ENCODE measurements around the gene RITA1.
A peak's percentile ranks its signal among the peaks of the same experiment; 100 is the strongest.

RITA1 gene

DNA sequence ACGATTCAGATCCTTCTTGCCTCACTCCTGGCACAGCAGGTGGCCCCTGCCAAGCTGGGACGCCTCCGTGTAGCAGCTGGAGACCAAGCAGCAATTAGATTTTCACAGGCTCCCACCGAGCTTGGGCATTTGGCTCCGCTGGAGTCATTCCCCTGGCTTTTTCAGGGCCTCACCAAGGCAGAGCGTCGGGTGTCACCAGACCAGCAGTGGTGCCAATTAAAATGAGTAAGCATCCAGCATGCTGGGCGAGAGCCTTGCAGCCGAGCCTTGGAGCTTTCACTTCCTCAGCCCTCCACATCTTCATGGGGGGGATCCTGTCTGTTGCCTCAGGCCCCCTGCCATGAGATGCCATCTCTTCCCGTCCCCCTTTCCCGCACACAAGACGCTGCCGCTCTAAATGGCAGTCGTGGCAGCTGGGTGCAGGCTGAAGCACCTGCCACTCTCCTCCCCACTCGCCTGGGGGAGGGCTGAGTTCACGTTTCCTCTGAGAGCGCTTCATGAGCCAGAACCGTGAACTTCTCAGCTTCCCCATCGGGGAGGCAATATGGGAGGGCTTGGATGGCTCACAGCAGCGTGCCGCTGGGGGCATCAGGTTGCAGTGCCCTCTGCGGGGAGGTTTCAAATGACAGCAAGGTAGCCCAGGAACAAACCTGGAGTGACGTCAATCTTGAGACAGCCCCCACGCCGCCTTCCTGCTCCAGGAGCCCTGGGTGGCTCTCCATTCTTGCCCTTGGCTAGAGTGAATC, 47.5 kb downstream of the RITA1 start:
- Mint-ChIP-seq H3K36me3 (ENCODE audit: low read depth) (peaks cover 91% of the 10 kb centered on the region), H3K27me3 (no peaks in the 10 kb centered on the region), H3K9me3 (no peaks in the 10 kb centered on the region), H3K4me3 (peak overlapping the region; percentile 58), H3K4me1 (ENCODE audit: low read depth) (peaks cover 64% of the 10 kb centered on the region), H3K27ac (peak overlapping the region; percentile 91)
- peak; percentile 73 for DNase-seq

DNA sequence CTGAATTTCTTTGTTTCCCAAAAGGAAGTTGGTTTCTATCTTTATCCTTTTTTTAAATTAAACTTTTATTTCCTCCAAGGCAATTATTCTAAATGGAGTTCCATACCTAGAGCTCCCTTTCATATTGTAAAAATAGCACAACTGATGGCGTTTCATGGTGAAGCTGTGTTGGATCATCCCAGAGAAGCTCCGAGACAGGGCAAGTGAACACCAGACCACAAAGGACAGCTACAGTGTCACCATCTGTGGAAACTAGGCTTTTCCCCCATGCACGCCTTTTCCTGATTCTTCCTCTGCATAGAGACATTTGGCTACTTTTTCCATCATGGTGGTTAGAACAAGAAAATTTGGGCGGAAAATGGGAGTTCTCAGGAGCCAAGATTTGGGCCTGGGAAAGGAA, 48.4 kb downstream of the RITA1 start:
- H3K27me3 Mint-ChIP-seq, result no peaks in the 10 kb centered on the region
- no peak overlapping the region for H3K4me3 Mint-ChIP-seq
- no peak for DNase-seq
- peaks cover 88% of the 10 kb centered on the region for H3K36me3 Mint-ChIP-seq (ENCODE audit: low read depth)
- H3K9me3 Mint-ChIP-seq, result no peaks in the 10 kb centered on the region
- H3K27ac Mint-ChIP-seq, result peak overlapping the region; percentile 41
- peaks cover 56% of the 10 kb centered on the region for H3K4me1 Mint-ChIP-seq (ENCODE audit: low read depth)

DNA sequence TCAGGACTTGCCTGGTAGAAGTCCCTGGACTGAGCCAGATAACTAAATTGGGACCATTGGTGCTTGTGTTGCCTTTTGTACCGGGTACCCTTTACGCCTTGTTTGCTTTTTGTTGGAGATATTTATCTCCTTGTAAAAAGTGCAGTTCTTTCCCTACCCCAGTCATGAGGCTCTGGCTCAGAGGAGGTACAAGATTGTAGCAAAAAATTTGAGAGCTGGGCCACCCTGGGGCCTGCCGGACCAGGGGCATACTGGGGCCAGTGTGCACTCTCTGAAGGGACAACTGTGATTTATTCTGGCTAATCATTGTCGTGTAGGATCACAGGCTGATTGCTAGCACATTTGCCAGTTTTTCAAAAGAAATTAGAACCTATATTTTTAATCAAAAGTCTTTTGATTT, 49.0 kb downstream of the RITA1 start:
- no peak for DNase-seq
- no peak overlapping the region for H3K27ac Mint-ChIP-seq
- no peaks in the 10 kb centered on the region for H3K27me3 Mint-ChIP-seq
- H3K4me1 Mint-ChIP-seq (ENCODE audit: low read depth), result peaks cover 54% of the 10 kb centered on the region
- peaks cover 88% of the 10 kb centered on the region for H3K36me3 Mint-ChIP-seq (ENCODE audit: low read depth)
- no peak overlapping the region for H3K4me3 Mint-ChIP-seq
- H3K9me3 Mint-ChIP-seq, result no peaks in the 10 kb centered on the region

DNA sequence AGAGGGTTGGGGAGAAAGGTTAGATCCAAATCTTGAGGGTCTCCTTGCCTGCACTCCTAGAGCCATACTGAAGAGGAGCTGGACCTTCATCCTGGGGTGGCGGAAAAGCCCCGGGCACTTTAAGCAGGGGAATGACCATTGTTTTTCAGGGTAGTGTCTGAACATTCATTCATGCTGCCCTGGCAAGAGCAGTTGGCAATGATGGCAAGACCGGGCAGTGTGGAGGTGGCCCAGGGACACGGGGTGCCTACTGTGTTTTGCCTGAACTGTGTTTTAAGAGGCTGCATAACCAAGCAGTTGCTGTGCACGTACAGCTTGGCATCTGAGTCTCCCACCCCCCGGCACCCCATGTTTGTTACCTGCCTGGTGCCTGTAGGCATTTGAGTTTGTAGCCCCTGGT, 50.5 kb downstream of the RITA1 start:
- no peak for DNase-seq
- H3K27ac Mint-ChIP-seq, result no peak overlapping the region
- no peaks in the 10 kb centered on the region for H3K9me3 Mint-ChIP-seq
- peaks cover 84% of the 10 kb centered on the region for H3K36me3 Mint-ChIP-seq (ENCODE audit: low read depth)
- peaks cover 44% of the 10 kb centered on the region for H3K4me1 Mint-ChIP-seq (ENCODE audit: low read depth)
- H3K27me3 Mint-ChIP-seq, result no peaks in the 10 kb centered on the region
- H3K4me3 Mint-ChIP-seq, result no peak overlapping the region

DNA sequence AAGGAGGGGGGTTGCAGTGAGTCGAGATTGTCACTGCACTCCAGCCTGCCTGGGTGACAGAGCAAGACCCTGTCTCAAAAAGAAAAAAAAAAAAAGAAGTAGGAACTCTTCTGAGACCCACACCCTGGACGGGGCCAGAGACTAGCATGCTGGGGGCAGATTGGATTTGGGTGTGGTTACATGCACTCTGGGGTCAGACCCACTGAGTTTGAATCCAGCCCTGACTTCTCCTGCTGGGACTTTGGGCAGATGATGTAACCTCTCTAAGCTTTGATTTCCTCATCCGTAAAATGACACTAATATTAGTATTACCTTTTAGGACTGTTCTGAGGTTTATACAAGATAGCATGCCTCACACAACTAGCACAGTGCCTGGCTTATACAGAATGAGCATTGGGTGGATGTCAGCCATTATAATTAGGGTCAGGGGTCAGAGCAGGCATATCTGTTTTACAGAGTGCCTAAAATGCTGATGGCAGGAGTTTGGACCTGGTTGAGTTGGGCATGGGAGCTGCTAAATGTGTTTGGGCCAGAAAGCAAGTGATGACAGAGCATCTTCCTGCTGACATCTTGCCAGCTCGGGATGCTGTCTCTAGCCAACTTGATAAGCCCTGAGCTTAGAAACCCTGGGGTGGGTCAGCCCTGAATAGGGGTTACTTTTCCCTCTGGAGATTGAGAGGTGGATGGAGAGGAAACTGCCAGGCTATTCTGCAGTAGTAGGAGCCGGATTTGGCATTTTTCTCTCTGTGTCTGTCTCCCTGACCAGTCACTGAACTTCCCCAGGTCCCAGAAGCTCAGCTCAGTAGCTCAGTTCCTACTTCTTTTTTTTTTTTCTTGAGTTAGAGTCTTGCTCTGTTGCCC, 51.2 kb downstream of the RITA1 start:
- DNase-seq, result no peak
- H3K9me3 Mint-ChIP-seq, result no peaks in the 10 kb centered on the region
- H3K4me1 Mint-ChIP-seq (ENCODE audit: low read depth), result peaks cover 40% of the 10 kb centered on the region
- peaks cover 84% of the 10 kb centered on the region for H3K36me3 Mint-ChIP-seq (ENCODE audit: low read depth)
- H3K27me3 Mint-ChIP-seq, result no peaks in the 10 kb centered on the region
- H3K4me3 Mint-ChIP-seq, result no peak overlapping the region
- no peak overlapping the region for H3K27ac Mint-ChIP-seq

DNA sequence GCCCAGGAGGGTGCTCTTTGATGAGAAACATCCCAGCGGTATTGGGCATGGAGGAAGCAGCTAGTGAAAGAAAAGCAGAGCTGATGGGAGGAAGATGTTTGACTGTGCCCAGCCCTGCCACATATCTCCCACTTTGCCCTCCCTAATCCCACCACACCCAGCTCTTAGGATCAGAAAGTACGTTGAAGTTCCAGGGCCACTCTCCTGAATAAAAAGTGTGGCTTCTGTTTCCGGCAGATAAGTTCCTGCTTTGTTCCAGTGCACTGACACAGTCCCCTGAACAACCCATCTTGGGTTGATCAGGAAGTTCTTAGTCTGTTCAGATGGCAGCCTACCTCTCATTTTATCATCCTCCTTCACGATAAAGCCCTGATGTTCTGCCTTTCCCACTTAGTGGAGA, 52.2 kb downstream of the RITA1 start:
- Mint-ChIP-seq H3K4me3 (no peak overlapping the region), H3K9me3 (no peaks in the 10 kb centered on the region), H3K27me3 (no peaks in the 10 kb centered on the region), H3K27ac (peak overlapping the region; percentile 68), H3K4me1 (ENCODE audit: low read depth) (peaks cover 30% of the 10 kb centered on the region), H3K36me3 (ENCODE audit: low read depth) (peaks cover 80% of the 10 kb centered on the region)
- DNase-seq, result no peak

DNA sequence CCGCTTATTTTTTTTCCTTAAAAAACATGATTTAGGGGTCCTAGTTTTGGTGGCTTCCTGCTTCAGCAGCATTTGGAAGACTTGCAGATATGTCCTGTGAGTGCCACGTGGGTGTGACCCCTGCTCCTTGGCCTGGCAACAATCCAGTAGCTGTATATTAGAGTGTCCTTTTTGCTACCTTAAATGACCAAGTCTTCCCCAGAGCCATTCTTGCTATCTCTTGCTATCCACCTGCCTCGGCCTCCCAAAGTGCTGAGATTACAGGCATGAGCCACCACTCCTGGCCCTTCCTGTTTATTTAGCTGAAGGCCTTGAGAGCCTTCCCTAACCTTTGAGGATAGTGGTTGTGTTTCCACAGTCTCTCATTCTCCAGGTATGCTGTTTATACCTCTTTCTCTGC, 52.8 kb downstream of the RITA1 start:
- Mint-ChIP-seq H3K27ac (peak overlapping the region; percentile 68), H3K36me3 (ENCODE audit: low read depth) (peaks cover 80% of the 10 kb centered on the region), H3K4me3 (no peak overlapping the region), H3K4me1 (ENCODE audit: low read depth) (peaks cover 24% of the 10 kb centered on the region), H3K27me3 (no peaks in the 10 kb centered on the region), H3K9me3 (no peaks in the 10 kb centered on the region)
- no peak for DNase-seq

DNA sequence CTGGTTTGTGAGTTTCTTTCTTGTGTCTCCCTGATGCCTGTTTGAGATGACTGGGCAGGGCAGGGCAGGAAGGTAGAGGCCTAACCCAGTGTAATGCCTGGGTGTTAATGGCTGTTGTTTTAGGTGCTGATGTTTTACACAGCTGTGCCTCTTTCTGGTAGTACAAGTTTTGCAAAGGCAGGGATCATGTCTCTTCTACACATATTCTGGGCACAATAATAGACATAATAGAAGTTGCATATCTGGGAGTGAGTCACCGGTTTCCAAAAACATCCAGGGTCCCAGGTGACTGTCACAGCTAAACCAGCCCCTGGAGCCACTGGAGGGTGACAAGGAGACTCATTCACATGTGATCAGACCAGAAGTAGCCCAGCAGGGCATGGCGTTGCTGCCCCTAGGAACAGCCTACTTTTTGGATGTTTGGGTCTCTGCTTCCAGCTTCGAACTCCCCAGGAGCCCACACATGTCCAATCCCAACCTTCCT, 53.8 kb downstream of the RITA1 start:
- Mint-ChIP-seq H3K4me3 (no peak overlapping the region), H3K9me3 (no peaks in the 10 kb centered on the region), H3K4me1 (ENCODE audit: low read depth) (peaks cover 22% of the 10 kb centered on the region), H3K36me3 (ENCODE audit: low read depth) (peaks cover 75% of the 10 kb centered on the region), H3K27me3 (no peaks in the 10 kb centered on the region), H3K27ac (peak overlapping the region; percentile 76)
- no peak for DNase-seq

DNA sequence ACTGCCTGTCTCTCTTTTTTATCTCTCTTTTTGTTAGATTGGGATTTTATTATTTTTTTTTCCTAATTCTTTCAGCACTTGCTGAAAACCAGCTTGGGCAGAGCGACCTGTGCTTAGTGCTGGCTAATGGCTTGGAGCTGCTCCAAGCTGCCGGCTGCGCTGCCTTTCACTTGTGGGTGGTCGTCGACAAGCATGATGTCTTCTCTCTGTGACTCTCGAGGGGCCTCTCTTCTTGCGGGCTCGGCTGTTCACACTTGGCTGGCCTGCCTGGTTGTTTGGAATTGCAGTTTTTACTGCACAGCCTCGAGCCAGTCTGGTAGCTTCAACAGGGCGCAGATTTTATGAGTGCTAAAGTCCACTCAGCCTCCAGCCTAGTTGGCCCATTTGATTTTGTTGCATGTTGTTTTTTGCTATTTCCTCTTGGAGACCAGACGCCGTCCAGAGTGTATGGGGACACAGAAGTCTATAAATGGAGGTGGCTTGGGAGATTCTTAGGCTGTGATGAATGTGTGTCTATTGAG, 54.4 kb downstream of the RITA1 start:
- H3K4me3 Mint-ChIP-seq, result no peak overlapping the region
- no peak for DNase-seq
- H3K4me1 Mint-ChIP-seq (ENCODE audit: low read depth), result peaks cover 27% of the 10 kb centered on the region
- peaks cover 77% of the 10 kb centered on the region for H3K36me3 Mint-ChIP-seq (ENCODE audit: low read depth)
- no peak overlapping the region for H3K27ac Mint-ChIP-seq
- H3K9me3 Mint-ChIP-seq, result no peaks in the 10 kb centered on the region
- no peaks in the 10 kb centered on the region for H3K27me3 Mint-ChIP-seq

DNA sequence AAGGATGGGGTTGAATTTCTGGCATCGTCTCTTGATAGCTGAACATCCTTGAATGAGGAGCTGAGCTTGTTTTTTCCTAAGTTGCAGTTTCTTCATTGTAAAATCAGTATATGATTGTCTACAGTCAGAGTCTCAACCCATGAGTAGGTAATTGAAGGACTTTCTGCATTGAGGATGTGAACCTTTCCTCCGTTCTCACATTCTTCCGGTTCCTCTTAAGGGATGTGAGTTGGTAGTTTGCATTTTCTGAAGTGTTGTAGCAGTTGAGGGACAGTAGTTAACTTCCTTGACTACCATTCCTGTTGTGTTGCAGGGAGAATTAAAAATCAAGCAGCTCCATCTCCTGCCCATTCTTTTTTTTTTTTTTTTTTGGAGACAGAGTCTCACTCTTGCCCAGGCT, 54.9 kb downstream of the RITA1 start:
- H3K36me3 Mint-ChIP-seq (ENCODE audit: low read depth), result peaks cover 75% of the 10 kb centered on the region
- H3K4me3 Mint-ChIP-seq, result no peak overlapping the region
- no peak for DNase-seq
- no peaks in the 10 kb centered on the region for H3K27me3 Mint-ChIP-seq
- H3K9me3 Mint-ChIP-seq, result no peaks in the 10 kb centered on the region
- no peak overlapping the region for H3K27ac Mint-ChIP-seq
- peaks cover 25% of the 10 kb centered on the region for H3K4me1 Mint-ChIP-seq (ENCODE audit: low read depth)

DNA sequence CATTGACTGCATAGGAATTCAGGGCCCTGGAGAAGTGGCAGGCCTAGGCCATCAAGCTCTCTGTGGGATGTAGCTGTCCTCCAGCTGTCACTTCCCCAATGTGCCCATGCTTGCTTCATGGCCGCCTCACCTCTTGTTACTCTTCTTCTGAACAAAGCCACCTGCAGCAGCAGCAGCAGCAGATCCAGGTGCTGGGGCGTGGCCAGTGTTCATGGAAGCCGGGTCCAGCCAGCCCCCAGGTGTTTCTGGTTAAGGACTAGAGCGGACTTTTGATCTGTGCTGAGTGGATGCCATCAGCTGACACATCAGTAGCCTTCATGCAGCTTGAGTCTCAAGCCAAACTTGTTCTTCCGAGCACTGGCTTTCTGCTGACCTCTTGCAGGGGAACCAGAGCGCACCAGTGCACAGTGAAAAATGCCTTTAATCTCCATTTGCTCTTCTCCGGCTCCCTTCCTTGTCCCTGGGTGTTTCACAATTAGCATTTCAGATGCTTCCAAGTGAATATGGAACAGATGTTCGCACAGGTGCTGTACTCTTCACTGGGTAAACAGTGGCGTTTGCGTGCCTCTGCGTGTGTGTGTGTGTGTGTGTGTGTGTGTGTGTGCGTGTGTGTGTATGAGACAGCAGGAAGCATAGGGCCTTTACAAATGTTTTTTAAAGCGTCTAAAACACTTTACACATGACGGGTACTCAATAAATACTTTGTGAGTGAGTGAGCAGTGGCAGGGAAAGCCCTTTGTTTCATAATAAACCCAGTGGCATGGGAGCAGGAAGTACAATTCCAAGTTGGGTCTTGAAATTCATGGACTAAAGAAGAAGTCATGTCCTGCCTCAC, 55.9 kb downstream of the RITA1 start:
- Mint-ChIP-seq H3K4me1 (ENCODE audit: low read depth) (peaks cover 23% of the 10 kb centered on the region), H3K4me3 (no peak overlapping the region), H3K27ac (no peak overlapping the region), H3K27me3 (no peaks in the 10 kb centered on the region), H3K36me3 (ENCODE audit: low read depth) (peaks cover 74% of the 10 kb centered on the region), H3K9me3 (no peaks in the 10 kb centered on the region)
- DNase-seq, result no peak
